WTC11 (cell line): ENCODE measurements around the gene MRPS22.

Experiments
- CREB1 ChIP-seq: sonication (generic); formaldehyde crosslinking; IDR thresholded peaks from 2 replicates; pipeline ENCODE4 v1.8.0; 2023; ENCODE audit warnings: mild to moderate bottlenecking, missing genetic modification reagents
- ZBTB21 ChIP-seq: sonication (generic); formaldehyde crosslinking; IDR thresholded peaks from 2 replicates; pipeline ENCODE4 v1.8.1; 2023; ENCODE audit warnings: mild to moderate bottlenecking, missing genetic modification reagents, borderline replicate concordance

DNA sequence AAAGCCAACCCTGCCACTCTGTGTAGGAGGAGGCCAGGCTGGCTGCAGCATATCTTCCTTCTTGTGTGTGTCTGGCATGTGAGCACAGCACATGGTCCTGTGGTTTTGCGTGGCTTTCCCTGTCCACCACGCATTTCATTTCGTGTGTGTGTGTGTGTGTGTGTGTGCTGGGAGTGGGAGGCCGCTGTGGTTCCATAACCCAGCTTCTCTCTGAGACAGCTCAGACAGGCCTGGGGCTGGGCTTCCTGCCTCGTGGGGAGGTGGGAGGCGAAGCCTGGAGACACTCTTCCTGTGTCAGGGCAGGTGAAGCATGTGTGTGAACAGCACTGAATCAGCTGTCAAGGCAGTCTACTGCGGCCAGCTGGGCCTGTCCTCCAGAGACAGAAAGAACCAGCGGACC, 16.0 kb upstream of the MRPS22 start:
- TF ChIP-seq ZBTB21 (CRISPR knock-in tag) (no peak), CREB1 (no peak)
